Neuronal stem cell (in vitro differentiated cells): ENCODE results near the gene NECAB3.

Source experiments
- DNase-seq: peaks from one replicate; pipeline ENCODE4 v3.0.0-alpha.2; 2013; ENCODE audit warnings: low spot score
- H2AFZ ChIP-seq: one replicate; pipeline ENCODE4 v1.6.1; 2013; ENCODE audit warnings: mild to moderate bottlenecking, low read length, inconsistent platforms
- H2AK5ac ChIP-seq: 2 replicates; pipeline ENCODE4 v1.6.1; 2013; ENCODE audit warnings: low read depth, mild to moderate bottlenecking, inconsistent platforms, low read length, moderate library complexity, mixed read lengths
- H2BK120ac ChIP-seq: 2 replicates; pipeline ENCODE4 v1.6.1; 2013; ENCODE audit warnings: low read depth, mild to moderate bottlenecking, inconsistent platforms, low read length, moderate library complexity, mixed read lengths
- H2BK12ac ChIP-seq: one replicate; pipeline ENCODE4 v1.6.1; 2013; ENCODE audit warnings: low read length, inconsistent platforms
- H2BK15ac ChIP-seq: 2 replicates; pipeline ENCODE4 v1.6.1; 2013; ENCODE audit warnings: mild to moderate bottlenecking, low read length, inconsistent platforms, mixed read lengths
- H2BK5ac ChIP-seq: one replicate; pipeline ENCODE4 v1.6.1; 2013; ENCODE audit warnings: inconsistent platforms, mild to moderate bottlenecking, low read length, moderate library complexity
- H3K14ac ChIP-seq: one replicate; pipeline ENCODE4 v1.6.1; 2013; ENCODE audit warnings: low read length, inconsistent platforms
- H3K18ac ChIP-seq: 2 replicates; pipeline ENCODE4 v1.6.1; 2013; ENCODE audit warnings: low read length, inconsistent platforms
- H3K23ac ChIP-seq: 2 replicates; pipeline ENCODE4 v1.6.1; 2013; ENCODE audit warnings: low read depth, mild to moderate bottlenecking, mixed read lengths, low read length, inconsistent platforms; ENCODE audit not compliant: poor library complexity
- H3K27ac ChIP-seq: replicated peaks from 3 replicates; pipeline ENCODE4 v1.5.1; 2013; ENCODE audit warnings: low read length, inconsistent platforms
- H3K27me3 ChIP-seq, 3 experiments: 2 replicates each; pipeline ENCODE4 v1.6.1; 2013; ENCODE audit warnings: low read length in 3 of 3, mild to moderate bottlenecking in 2 of 3, inconsistent platforms in 1 of 3, low read depth in 1 of 3, mixed read lengths in 1 of 3, moderate library complexity in 1 of 3; ENCODE audit not compliant: control insufficient read depth in 3 of 3, insufficient read depth in 3 of 3
- H3K36me3 ChIP-seq, 2 donors: replicated peaks in 1 of 2; 2 replicates each; pipeline ENCODE4 v1.6.1; 2013; ENCODE audit warnings: low read length in 2 of 2; ENCODE audit not compliant: control insufficient read depth in 2 of 2, insufficient read depth in 2 of 2
- H3K4ac ChIP-seq: 2 replicates; pipeline ENCODE4 v1.6.1; 2013; ENCODE audit warnings: inconsistent platforms, mild to moderate bottlenecking, low read length, moderate library complexity
- H3K4me1 ChIP-seq, 2 donors: 1 replicate in 1 of 2; 2 replicates in 1 of 2; pipeline ENCODE4 v1.6.1; 2013; ENCODE audit warnings: low read length in 2 of 2, low read depth in 1 of 2; ENCODE audit not compliant: control insufficient read depth in 2 of 2, insufficient read depth in 1 of 2
- H3K4me2 ChIP-seq: one replicate; pipeline ENCODE4 v1.6.1; 2013; ENCODE audit warnings: mild to moderate bottlenecking, low read length, inconsistent platforms; ENCODE audit not compliant: insufficient read depth, poor library complexity, severe bottlenecking
- H3K4me3 ChIP-seq, 2 donors: 2 replicates each; pipeline ENCODE4 v1.5.1; 2013; ENCODE audit warnings: low read length in 2 of 2, mild to moderate bottlenecking in 2 of 2, inconsistent platforms in 1 of 2, moderate library complexity in 1 of 2
- H3K79me1 ChIP-seq: one replicate; pipeline ENCODE4 v1.6.1; 2013; ENCODE audit warnings: low read depth, mild to moderate bottlenecking, inconsistent platforms, low read length, moderate library complexity
- H3K9ac ChIP-seq: one replicate; pipeline ENCODE4 v1.6.1; 2013; ENCODE audit warnings: mild to moderate bottlenecking, low read depth, low read length, inconsistent platforms; ENCODE audit not compliant: poor library complexity
- H3K9me3 ChIP-seq, 2 donors: replicated peaks in 1 of 2; 2 replicates each; pipeline versions ENCODE3 to v1.6.1; 2013; ENCODE audit warnings: low read length in 2 of 2, mild to moderate bottlenecking in 2 of 2, inconsistent platforms in 1 of 2, low read depth in 1 of 2, mixed read lengths in 1 of 2, moderate library complexity in 1 of 2; ENCODE audit not compliant: control insufficient read depth in 2 of 2, insufficient read depth in 1 of 2
- H4K8ac ChIP-seq: one replicate; pipeline ENCODE4 v1.6.1; 2013; ENCODE audit warnings: low read depth, mild to moderate bottlenecking, inconsistent platforms, low read length, moderate library complexity
- H4K91ac ChIP-seq: one replicate; pipeline ENCODE4 v1.6.1; 2013; ENCODE audit warnings: low read length, low read depth, mild to moderate bottlenecking, inconsistent platforms; ENCODE audit not compliant: poor library complexity
- WGBS, 2 donors: extraction: QIAGEN DNeasy Blood & Tissue Kit; methylation state at CpG; one replicate each; pipeline ENCODE4 v1.1.7; 2013; ENCODE audit warnings: missing lambda C conversion rate in 2 of 2, mixed read lengths in 1 of 2; ENCODE audit not compliant: insufficient read length in 2 of 2, insufficient replicate concordance in 1 of 2; ENCODE audit errors: extremely low coverage in 2 of 2; 5-methylcytosine and 5-hydroxymethylcytosine counted together

The NECAB3 gene

GRCh38 chr20:33664762-33665144 is 9.5 kb downstream of the NECAB3 start:
- Histone ChIP-seq H4K8ac (peak overlapping the region; percentile 29), H3K27ac (no peak overlapping the region), H3K4me2 (no peak overlapping the region), H3K23ac (peak overlapping the region; percentile 27), H3K27me3 (peaks cover 0 to 4% (median 0%) of the 10 kb centered on the region in 3 experiments), H3K36me3 (peaks cover 2 to 21% of the 10 kb centered on the region in 2 donors), H3K9ac (peak overlapping the region; percentile 73), H2BK120ac (peak overlapping the region; percentile 24), H2AFZ (no peak overlapping the region), H2BK5ac (no peak overlapping the region), H4K91ac (peak overlapping the region; percentile 33), H3K9me3 (no peaks in the 10 kb centered on the region), H2BK15ac (no peak overlapping the region), H3K4me1 (peaks cover 5 to 10% of the 10 kb centered on the region in 2 donors), H3K14ac (no peak overlapping the region), H3K18ac (no peak overlapping the region), H3K79me1 (no peaks in the 10 kb centered on the region), H2AK5ac (peak overlapping the region; percentile 67), H3K4me3 (peak overlapping the region in 1 of 2 donors; percentile 56), H3K4ac (no peak overlapping the region), H2BK12ac (no peak overlapping the region)
- WGBS, 2 donors: no CpG with 5 or more reads among the region's 2 CpGs
- no peak for DNase-seq

- Histone ChIP-seq H2BK15ac (no peak overlapping the region), H2AK5ac (peak overlapping the region; percentile 67), H4K91ac (peak overlapping the region; percentile 33), H3K9me3 (no peaks in the 10 kb centered on the region), H3K36me3 (peaks cover 2 to 20% of the 10 kb centered on the region in 2 donors), H3K4ac (peak overlapping the region; percentile 86), H2AFZ (peak overlapping the region; percentile 85), H4K8ac (peak overlapping the region; percentile 99), H3K4me1 (peaks cover 5 to 10% of the 10 kb centered on the region in 2 donors), H2BK5ac (peak overlapping the region; percentile 91), H3K4me2 (peak overlapping the region; percentile 86), H3K18ac (peak overlapping the region; percentile 99), H3K27ac (no peak overlapping the region), H3K14ac (peak overlapping the region; percentile 98), H3K27me3 (peaks cover 0 to 4% (median 0%) of the 10 kb centered on the region in 3 experiments), H3K4me3 (peak overlapping the region; percentile 56 to 96), H3K9ac (peak overlapping the region; percentile 93), H2BK12ac (no peak overlapping the region), H2BK120ac (peak overlapping the region; percentile 24), H3K23ac (peak overlapping the region; percentile 99), H3K79me1 (no peaks in the 10 kb centered on the region)
- WGBS, 2 donors: no CpG with 5 or more reads among the region's 9 CpGs
- no peak for DNase-seq
Observed at GRCh38 chr20:33664085-33664761, 10.0 kb downstream of the NECAB3 start.

- H3K27me3 ChIP-seq: peaks cover 0 to 4% (median 0%) of the 10 kb centered on the region in 3 experiments
- H4K8ac ChIP-seq: peak overlapping the region; percentile 99
- no peaks in the 10 kb centered on the region for H3K79me1 ChIP-seq
- peak overlapping the region; percentile 74 for H3K27ac ChIP-seq
- H3K9ac ChIP-seq: peak overlapping the region; percentile 99
- peak overlapping the region; percentile 98 for H3K14ac ChIP-seq
- no peak overlapping the region for H2BK120ac ChIP-seq
- no peak overlapping the region for H2BK12ac ChIP-seq
- peak overlapping the region; percentile 4 for H2AK5ac ChIP-seq
- H3K18ac ChIP-seq: peak overlapping the region; percentile 100
- H3K36me3 ChIP-seq: peaks cover 0 to 20% of the 10 kb centered on the region in 2 donors
- peak overlapping the region; percentile 86 for H3K4me2 ChIP-seq
- peak overlapping the region; percentile 56 to 96 for H3K4me3 ChIP-seq
- H2AFZ ChIP-seq: peak overlapping the region; percentile 85
- peak overlapping the region; percentile 86 for H3K4ac ChIP-seq
- peak overlapping the region; percentile 77 for H2BK15ac ChIP-seq
- peak overlapping the region; percentile 9 for H4K91ac ChIP-seq
- H3K4me1 ChIP-seq: peaks cover 5 to 10% of the 10 kb centered on the region in 2 donors
- H3K23ac ChIP-seq: peak overlapping the region; percentile 99
- H2BK5ac ChIP-seq: peak overlapping the region; percentile 91
- DNase-seq: peak; percentile 69
- no peaks in the 10 kb centered on the region for H3K9me3 ChIP-seq
- no CpG with 5 or more reads among the region's 84 CpGs for WGBS, 2 donors
Observed at GRCh38 chr20:33663161-33664084, 10.8 kb downstream of the NECAB3 start.
